ENCODE results near the gene HES2.

The HES2 gene

GRCh38 chr1:6417961-6418667 lies 1.6 kb downstream of the HES2 start:
- FAIRE-seq (no peak), DNase-seq (ENCODE audit: insufficient read length, low spot score) (no peak)
- TF ChIP-seq POU2F2 (IDR thresholded peaks at IDR 0.05; ENCODE audit: low read depth, low read length) (no peak), PAX5 (IDR thresholded peaks at IDR 0.05; ENCODE audit: insufficient read depth, low read length, severe bottlenecking) (no peak), POLR2A (IDR thresholded peaks at IDR 0.05; ENCODE audit: low read depth, low read length) (no peak), TAF1 (IDR thresholded peaks at IDR 0.05; ENCODE audit: low read depth, low read length) (no peak), POLR2AphosphoS5 (IDR thresholded peaks at IDR 0.05; ENCODE audit: low read depth, low read length) (no peak), SPI1 (IDR thresholded peaks at IDR 0.05; ENCODE audit: low read depth, low read length) (no peak)

DNA sequence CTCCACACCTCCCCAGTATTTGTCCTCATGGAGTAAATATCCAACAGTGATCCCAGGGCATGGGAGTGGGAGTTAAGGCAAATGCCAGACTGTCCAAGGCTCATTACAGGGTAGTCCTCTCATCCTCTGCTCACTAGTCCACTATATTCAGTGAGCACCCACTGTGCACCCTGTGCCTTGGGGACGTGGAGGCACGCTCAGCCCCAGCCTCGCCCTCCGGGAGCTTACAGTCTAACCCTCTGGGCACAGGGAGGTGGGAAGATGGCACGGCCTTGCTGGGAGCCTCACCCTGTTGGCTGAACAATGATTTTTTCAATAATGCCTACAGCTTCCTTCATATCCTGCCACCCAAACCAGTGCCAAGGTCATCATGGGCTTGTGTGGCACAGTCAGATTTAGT lies 2.8 kb downstream of the HES2 start:
- TF ChIP-seq POU2F2 (IDR thresholded peaks at IDR 0.05; ENCODE audit: low read depth, low read length), result no peak
- TF ChIP-seq POLR2A (IDR thresholded peaks at IDR 0.05; ENCODE audit: low read depth, low read length), result no peak
- TF ChIP-seq PAX5 (IDR thresholded peaks at IDR 0.05; ENCODE audit: insufficient read depth, low read length, severe bottlenecking), result no peak
- TF ChIP-seq SPI1 (IDR thresholded peaks at IDR 0.05; ENCODE audit: low read depth, low read length), result no peak
- no peak for TF ChIP-seq POLR2AphosphoS5 (IDR thresholded peaks at IDR 0.05; ENCODE audit: low read depth, low read length)
- TF ChIP-seq TAF1 (IDR thresholded peaks at IDR 0.05; ENCODE audit: low read depth, low read length), result no peak
- FAIRE-seq (no peak), DNase-seq (ENCODE audit: insufficient read length, low spot score) (no peak)

GRCh38 chr1:6416295-6416656 lies 3.4 kb downstream of the HES2 start:
- FAIRE-seq (no peak), DNase-seq (ENCODE audit: insufficient read length, low spot score) (no peak)
- TF ChIP-seq POU2F2 (IDR thresholded peaks at IDR 0.05; ENCODE audit: low read depth, low read length), result no peak
- no peak for TF ChIP-seq TAF1 (IDR thresholded peaks at IDR 0.05; ENCODE audit: low read depth, low read length)
- TF ChIP-seq POLR2A (IDR thresholded peaks at IDR 0.05; ENCODE audit: low read depth, low read length), result no peak
- TF ChIP-seq POLR2AphosphoS5 (IDR thresholded peaks at IDR 0.05; ENCODE audit: low read depth, low read length), result no peak
- TF ChIP-seq PAX5 (IDR thresholded peaks at IDR 0.05; ENCODE audit: insufficient read depth, low read length, severe bottlenecking), result no peak
- TF ChIP-seq SPI1 (IDR thresholded peaks at IDR 0.05; ENCODE audit: low read depth, low read length), result no peak

DNA sequence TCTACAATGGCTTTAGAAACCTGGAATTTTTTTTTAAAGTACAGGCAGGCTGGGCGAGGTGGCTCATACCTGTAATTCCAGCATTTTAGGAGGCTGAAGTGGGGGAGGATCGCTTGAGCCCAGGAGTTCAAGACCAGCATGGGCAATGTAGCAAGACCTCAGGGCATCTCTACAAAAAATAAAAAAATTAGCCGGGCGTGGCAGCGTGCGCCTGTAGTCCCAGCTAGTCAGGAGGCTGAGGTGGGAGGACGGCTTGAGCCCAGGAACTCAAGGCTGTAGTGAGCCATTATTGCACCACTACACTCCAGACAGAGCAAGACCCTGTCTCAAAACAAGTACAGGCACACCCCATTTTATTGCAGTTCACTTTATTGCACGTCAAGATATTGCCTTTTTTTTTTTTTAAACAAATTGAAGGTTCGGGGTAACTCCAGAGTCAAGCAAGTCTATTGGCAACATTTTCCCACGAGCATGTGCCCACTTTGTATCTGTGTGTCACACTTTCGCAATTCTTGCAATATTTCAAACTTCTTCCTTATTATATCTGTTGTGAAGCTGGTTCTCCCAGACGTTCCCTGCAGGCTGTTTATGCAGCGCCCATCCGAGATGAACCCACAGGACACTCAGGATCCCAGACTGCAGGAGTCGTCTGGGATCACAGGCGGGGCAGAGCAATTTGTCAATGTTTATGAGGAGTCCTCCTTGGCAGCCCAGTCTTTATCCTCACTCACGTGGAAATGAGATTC lies 4.7 kb downstream of the HES2 start:
- FAIRE-seq (peak; percentile 20), DNase-seq (ENCODE audit: insufficient read length, low spot score) (no peak)
- TF ChIP-seq PAX5 (IDR thresholded peaks at IDR 0.05; ENCODE audit: insufficient read depth, low read length, severe bottlenecking) (no peak), POLR2A (IDR thresholded peaks at IDR 0.05; ENCODE audit: low read depth, low read length) (no peak), POU2F2 (IDR thresholded peaks at IDR 0.05; ENCODE audit: low read depth, low read length) (no peak), SPI1 (IDR thresholded peaks at IDR 0.05; ENCODE audit: low read depth, low read length) (no peak), TAF1 (IDR thresholded peaks at IDR 0.05; ENCODE audit: low read depth, low read length) (no peak), POLR2AphosphoS5 (IDR thresholded peaks at IDR 0.05; ENCODE audit: low read depth, low read length) (no peak)

DNA sequence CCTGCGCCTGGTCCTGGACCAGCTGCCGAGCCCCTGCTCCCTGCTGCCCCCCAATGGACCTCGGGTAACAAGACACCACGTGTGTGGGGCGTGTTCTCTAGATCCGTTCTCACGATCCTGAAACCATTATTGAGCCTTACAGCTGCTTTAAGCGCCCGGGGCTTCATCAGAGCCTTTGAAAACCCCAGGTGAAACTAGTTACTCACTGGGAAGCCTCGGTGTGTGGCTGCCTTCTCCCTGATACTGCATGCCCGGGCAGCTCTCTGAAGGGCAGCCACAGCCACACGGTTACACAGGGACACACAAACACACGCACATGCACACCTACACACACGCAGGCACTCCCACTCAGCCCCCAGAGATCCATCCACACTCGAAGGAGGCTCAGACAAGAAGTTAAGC lies 5.3 kb downstream of the HES2 start:
- peak; percentile 76 for FAIRE-seq
- no peak for DNase-seq (ENCODE audit: insufficient read length, low spot score)
- TF ChIP-seq SPI1 (IDR thresholded peaks at IDR 0.05; ENCODE audit: low read depth, low read length) (no peak), TAF1 (IDR thresholded peaks at IDR 0.05; ENCODE audit: low read depth, low read length) (0 out of 2 replicates have a peak, but pooled peaks have one; percentile 6), POLR2AphosphoS5 (IDR thresholded peaks at IDR 0.05; ENCODE audit: low read depth, low read length) (0 out of 2 replicates have a peak, but pooled peaks have one; percentile 23), POLR2A (IDR thresholded peaks at IDR 0.05; ENCODE audit: low read depth, low read length) (peak; percentile 50; the same call in 1 of the 2 replicates), PAX5 (IDR thresholded peaks at IDR 0.05; ENCODE audit: insufficient read depth, low read length, severe bottlenecking) (peak; percentile 24), POU2F2 (IDR thresholded peaks at IDR 0.05; ENCODE audit: low read depth, low read length) (peak; percentile 44; the same call in 1 of the 2 replicates)

GRCh38 chr1:6412896-6413295 lies 6.8 kb downstream of the HES2 start:
- FAIRE-seq (no peak), DNase-seq (ENCODE audit: insufficient read length, low spot score) (no peak)
- no peak for TF ChIP-seq PAX5 (IDR thresholded peaks at IDR 0.05; ENCODE audit: insufficient read depth, low read length, severe bottlenecking)
- TF ChIP-seq POLR2AphosphoS5 (IDR thresholded peaks at IDR 0.05; ENCODE audit: low read depth, low read length), result no peak
- no peak for TF ChIP-seq SPI1 (IDR thresholded peaks at IDR 0.05; ENCODE audit: low read depth, low read length)
- no peak for TF ChIP-seq POU2F2 (IDR thresholded peaks at IDR 0.05; ENCODE audit: low read depth, low read length)
- TF ChIP-seq TAF1 (IDR thresholded peaks at IDR 0.05; ENCODE audit: low read depth, low read length), result no peak
- no peak for TF ChIP-seq POLR2A (IDR thresholded peaks at IDR 0.05; ENCODE audit: low read depth, low read length)

- DNase-seq (ENCODE audit: insufficient read length, low spot score) (no peak), FAIRE-seq (no peak)
- TF ChIP-seq PAX5 (IDR thresholded peaks at IDR 0.05; ENCODE audit: insufficient read depth, low read length, severe bottlenecking) (no peak), TAF1 (IDR thresholded peaks at IDR 0.05; ENCODE audit: low read depth, low read length) (no peak), SPI1 (IDR thresholded peaks at IDR 0.05; ENCODE audit: low read depth, low read length) (no peak), POLR2AphosphoS5 (IDR thresholded peaks at IDR 0.05; ENCODE audit: low read depth, low read length) (no peak), POU2F2 (IDR thresholded peaks at IDR 0.05; ENCODE audit: low read depth, low read length) (no peak), POLR2A (IDR thresholded peaks at IDR 0.05; ENCODE audit: low read depth, low read length) (no peak)
Observed at GRCh38 chr1:6410248-6410893, 9.3 kb downstream of the HES2 start.

DNA sequence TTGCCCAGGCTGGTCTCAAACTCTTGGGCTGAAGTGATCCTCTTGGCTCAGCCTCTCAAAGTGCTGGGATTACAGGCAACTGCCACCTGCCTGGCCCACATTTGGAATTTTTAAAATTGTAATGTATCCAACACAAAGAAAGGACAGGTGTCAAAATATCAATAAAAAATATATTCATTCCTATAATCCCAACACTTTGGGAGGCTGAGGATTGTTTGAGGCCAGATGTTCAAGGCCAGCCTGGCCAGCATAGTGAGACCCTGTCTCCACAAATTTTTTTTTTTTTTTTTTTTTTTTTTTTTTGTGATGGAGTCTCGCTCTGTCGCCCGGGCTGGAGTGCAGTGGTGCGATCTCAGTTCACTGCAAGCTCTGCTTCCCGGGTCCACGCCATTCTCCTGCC lies 10.0 kb downstream of the HES2 start:
- DNase-seq (ENCODE audit: insufficient read length, low spot score) (no peak), FAIRE-seq (no peak)
- no peak for TF ChIP-seq POLR2A (IDR thresholded peaks at IDR 0.05; ENCODE audit: low read depth, low read length)
- TF ChIP-seq PAX5 (IDR thresholded peaks at IDR 0.05; ENCODE audit: insufficient read depth, low read length, severe bottlenecking), result no peak
- no peak for TF ChIP-seq SPI1 (IDR thresholded peaks at IDR 0.05; ENCODE audit: low read depth, low read length)
- TF ChIP-seq POU2F2 (IDR thresholded peaks at IDR 0.05; ENCODE audit: low read depth, low read length), result no peak
- TF ChIP-seq POLR2AphosphoS5 (IDR thresholded peaks at IDR 0.05; ENCODE audit: low read depth, low read length), result no peak
- no peak for TF ChIP-seq TAF1 (IDR thresholded peaks at IDR 0.05; ENCODE audit: low read depth, low read length)

- FAIRE-seq, result no peak
- TF ChIP-seq PAX5 (IDR thresholded peaks at IDR 0.05; ENCODE audit: insufficient read depth, low read length, severe bottlenecking), result no peak
- TF ChIP-seq SPI1 (IDR thresholded peaks at IDR 0.05; ENCODE audit: low read depth, low read length), result 0 out of 2 replicates have a peak, but pooled peaks have one; percentile 30
- TF ChIP-seq POLR2A (IDR thresholded peaks at IDR 0.05; ENCODE audit: low read depth, low read length), result no peak
- no peak for TF ChIP-seq TAF1 (IDR thresholded peaks at IDR 0.05; ENCODE audit: low read depth, low read length)
- no peak for TF ChIP-seq POLR2AphosphoS5 (IDR thresholded peaks at IDR 0.05; ENCODE audit: low read depth, low read length)
- no peak for TF ChIP-seq POU2F2 (IDR thresholded peaks at IDR 0.05; ENCODE audit: low read depth, low read length)
Observed at GRCh38 chr1:6409053-6409452, 10.7 kb downstream of the HES2 start.

More at GRCh38 chr1:6409053-6409452, 10.7 kb downstream of the HES2 start:
- DNase-seq (ENCODE audit: insufficient read length, low spot score), result no peak
